H9 (cell line): Measurements from ENCODE around the gene CDHR2. TPM values are rescaled to one million over a fixed set of nuclear protein-coding genes. Genes with fewer than 3 reads are reported as not detected.

Experiments used
- DNase-seq: peaks from one replicate; pipeline ENCODE4 v3.0.0-alpha.2; 2017
- H2AFZ ChIP-seq: one replicate; pipeline ENCODE4 v1.6.1; 2013; ENCODE audit warnings: mild to moderate bottlenecking, low read length, control low read depth, moderate library complexity
- H2AK5ac ChIP-seq: 2 replicates; pipeline ENCODE4 v1.6.1; 2013; ENCODE audit warnings: low read length, control low read depth, mixed read lengths; ENCODE audit not compliant: insufficient read length
- H2BK120ac ChIP-seq: one replicate; pipeline ENCODE4 v1.6.1; 2013; ENCODE audit warnings: low read depth, mild to moderate bottlenecking, low read length, control low read depth, inconsistent platforms; ENCODE audit not compliant: poor library complexity, severe bottlenecking
- H2BK12ac ChIP-seq: 2 replicates; pipeline ENCODE4 v1.6.1; 2013; ENCODE audit warnings: low read length, control low read depth, mixed read lengths, low read depth; ENCODE audit not compliant: insufficient read length
- H2BK15ac ChIP-seq: 2 replicates; pipeline ENCODE4 v1.6.1; 2013; ENCODE audit warnings: low read depth, low read length, control low read depth
- H2BK20ac ChIP-seq: one replicate; pipeline ENCODE4 v1.6.1; 2013; ENCODE audit warnings: low read depth, mild to moderate bottlenecking, low read length, control low read depth, inconsistent platforms; ENCODE audit not compliant: poor library complexity, severe bottlenecking
- H2BK5ac ChIP-seq: 2 replicates; pipeline ENCODE4 v1.6.1; 2013; ENCODE audit warnings: low read length, control low read depth, mixed read lengths; ENCODE audit not compliant: insufficient read length
- H3K14ac ChIP-seq: 2 replicates; pipeline ENCODE4 v1.6.1; 2013; ENCODE audit warnings: low read length, control low read depth; ENCODE audit not compliant: insufficient read depth
- H3K18ac ChIP-seq: 2 replicates; pipeline ENCODE4 v1.6.1; 2013; ENCODE audit warnings: low read depth, mild to moderate bottlenecking, mixed read lengths, low read length, control low read depth; ENCODE audit not compliant: insufficient read length
- H3K23ac ChIP-seq: 2 replicates; pipeline ENCODE4 v1.6.1; 2013; ENCODE audit warnings: low read length, control low read depth, mixed read lengths, low read depth; ENCODE audit not compliant: insufficient read length
- H3K23me2 ChIP-seq: 2 replicates; pipeline ENCODE4 v1.6.1; 2013; ENCODE audit warnings: low read depth, mild to moderate bottlenecking, mixed read lengths, low read length, control low read depth; ENCODE audit not compliant: insufficient read length, poor library complexity, severe bottlenecking
- H3K27ac ChIP-seq: 2 replicates; pipeline ENCODE4 v1.5.1; 2013; ENCODE audit warnings: low read length, control low read depth, mixed read lengths, low read depth; ENCODE audit not compliant: insufficient read length
- H3K27me3 ChIP-seq: 2 replicates; pipeline ENCODE4 v1.6.1; 2013; ENCODE audit warnings: low read length, control low read depth, inconsistent platforms; ENCODE audit not compliant: insufficient read depth
- H3K4ac ChIP-seq: 2 replicates; pipeline ENCODE4 v1.6.1; 2013; ENCODE audit warnings: low read depth, mild to moderate bottlenecking, control low read depth, inconsistent platforms, low read length, moderate library complexity
- H3K4me1 ChIP-seq: 2 replicates; pipeline ENCODE4 v1.6.1; 2013; ENCODE audit warnings: low read length, control low read depth, inconsistent platforms; ENCODE audit not compliant: insufficient read depth
- H3K4me2 ChIP-seq: 2 replicates; pipeline ENCODE4 v1.6.1; 2013; ENCODE audit warnings: low read length, control low read depth, mixed read lengths; ENCODE audit not compliant: insufficient read length, insufficient read depth
- H3K56ac ChIP-seq: 2 replicates; pipeline ENCODE4 v1.6.1; 2013; ENCODE audit warnings: low read depth, mild to moderate bottlenecking, mixed read lengths, low read length, control low read depth; ENCODE audit not compliant: insufficient read length
- H3K79me1 ChIP-seq: 2 replicates; pipeline ENCODE4 v1.6.1; 2013; ENCODE audit warnings: low read depth, mild to moderate bottlenecking, moderate library complexity, low read length, control low read depth, inconsistent platforms; ENCODE audit not compliant: insufficient read depth, poor library complexity, severe bottlenecking
- H3K79me2 ChIP-seq: 2 replicates; pipeline ENCODE4 v1.6.1; 2013; ENCODE audit warnings: low read length, control low read depth, inconsistent platforms; ENCODE audit not compliant: insufficient read depth
- H3K9ac ChIP-seq: 2 replicates; pipeline ENCODE4 v1.6.1; 2013; ENCODE audit warnings: low read length, control low read depth, mixed read lengths; ENCODE audit not compliant: insufficient read length; ENCODE audit errors: extremely low read depth
- H3K9me3 ChIP-seq: one replicate; pipeline ENCODE4 v1.6.1; 2013; ENCODE audit warnings: low read depth, low read length, inconsistent platforms; ENCODE audit not compliant: control insufficient read depth
- H3T11ph ChIP-seq: one replicate; pipeline ENCODE4 v1.6.1; 2013; ENCODE audit warnings: mild to moderate bottlenecking, low read length, control low read depth, inconsistent platforms
- H4K20me1 ChIP-seq: one replicate; pipeline ENCODE4 v1.6.1; 2013; ENCODE audit not compliant: control insufficient read depth, insufficient read length, insufficient read depth
- H4K5ac ChIP-seq: 2 replicates; pipeline ENCODE4 v1.6.1; 2013; ENCODE audit warnings: low read depth, mild to moderate bottlenecking, mixed read lengths, low read length, control low read depth; ENCODE audit not compliant: insufficient read length
- H4K8ac ChIP-seq: replicated peaks from 2 replicates; pipeline ENCODE4 v1.6.1; 2013; ENCODE audit warnings: low read length, control low read depth, mixed read lengths, low read depth; ENCODE audit not compliant: insufficient read length
- H4K91ac ChIP-seq: 2 replicates; pipeline ENCODE4 v1.6.1; 2013; ENCODE audit warnings: low read depth, mild to moderate bottlenecking, moderate library complexity, mixed read lengths, low read length, control low read depth; ENCODE audit not compliant: insufficient read length
- H3K27ac Mint-ChIP-seq, 3 experiments: 2 replicates in 2 of 3; 3 replicates in 1 of 3; pipeline ENCODE4 v1.8.0; 2020 to 2021; ENCODE audit warnings: mixed read lengths in 3 of 3, mild to moderate bottlenecking in 1 of 3, moderate library complexity in 1 of 3
- H3K27me3 Mint-ChIP-seq: 2 replicates; pipeline ENCODE4 v1.8.0; 2021; ENCODE audit warnings: low read depth, mild to moderate bottlenecking, moderate library complexity, mixed read lengths
- H3K36me3 Mint-ChIP-seq, 3 experiments: 2 replicates in 2 of 3; 3 replicates in 1 of 3; pipeline ENCODE4 v1.8.0; 2020 to 2021; ENCODE audit warnings: low read depth in 3 of 3, mixed read lengths in 3 of 3; ENCODE audit not compliant: insufficient read depth in 1 of 3
- H3K4me1 Mint-ChIP-seq, 2 experiments: 2 replicates each; pipeline ENCODE4 v1.8.0; 2020; ENCODE audit warnings: mixed read lengths in 2 of 2
- H3K4me3 Mint-ChIP-seq, 2 experiments: 2 replicates in 1 of 2; 3 replicates in 1 of 2; pipeline ENCODE4 v1.8.0; 2020 to 2021; ENCODE audit warnings: mild to moderate bottlenecking in 2 of 2, mixed read lengths in 2 of 2, moderate library complexity in 1 of 2
- H3K9me3 Mint-ChIP-seq, 2 experiments: 2 replicates in 1 of 2; 3 replicates in 1 of 2; pipeline ENCODE4 v1.8.0; 2020; ENCODE audit warnings: mild to moderate bottlenecking in 2 of 2, mixed read lengths in 2 of 2, moderate library complexity in 1 of 2
- CTCF ChIP-seq: fragments of 200-600 bp; sonication (generic); conservative IDR thresholded peaks from 3 replicates; pipeline ENCODE4 v1.8.0; 2021; ENCODE audit warnings: antibody characterized with exemption, mild to moderate bottlenecking
- WGBS: extraction: QIAGEN DNeasy Blood & Tissue Kit; methylation state at CpG from one replicate; pipeline ENCODE4 v1.1.7; 2013; ENCODE audit warnings: missing lambda C conversion rate, low lambda C conversion rate, mixed read lengths; ENCODE audit not compliant: insufficient read length; ENCODE audit errors: extremely low coverage; 5-methylcytosine and 5-hydroxymethylcytosine counted together
- total RNA-seq: library from RNA; stranded (reverse); gene quantifications from 2 replicates; pipeline ENCODE4 v1.2.1, GENCODE V29; 2021

CDHR2 gene
- total RNA-seq, 1 experiment from 2014 or later: 0.90 TPM

- no peaks in the 10 kb centered on the region for H3K27me3 ChIP-seq
- no peak overlapping the region for H3K4me2 ChIP-seq
- H4K91ac ChIP-seq: no peak overlapping the region
- Mint-ChIP-seq H3K4me3 (no peak overlapping the region), H3K4me1 (peaks cover 7 to 12% of the 10 kb centered on the region in 2 experiments), H3K27me3 (peaks cover 27% of the 10 kb centered on the region), H3K9me3 (peaks cover 2 to 3% of the 10 kb centered on the region in 2 experiments; a peak in 2 of 5 replicates), H3K27ac (no peak overlapping the region), H3K36me3 (peaks cover 0 to 3% (median 0%) of the 10 kb centered on the region in 3 experiments; a peak in 1 of 7 replicates)
- no peaks in the 10 kb centered on the region for H3K23me2 ChIP-seq
- no peak overlapping the region for H2BK15ac ChIP-seq
- TF ChIP-seq CTCF: no peak
- no peak overlapping the region for H2AK5ac ChIP-seq
- no peaks in the 10 kb centered on the region for H3K4me1 ChIP-seq
- no peak overlapping the region for H2BK20ac ChIP-seq
- H3K9ac ChIP-seq: no peak overlapping the region
- H2BK12ac ChIP-seq: no peak overlapping the region
- H2BK5ac ChIP-seq: no peak overlapping the region
- no peaks in the 10 kb centered on the region for H4K20me1 ChIP-seq
- H3K14ac ChIP-seq: peak overlapping the region; percentile 16; the same call in 1 of the 2 replicates
- no peak overlapping the region for H4K8ac ChIP-seq
- H3K23ac ChIP-seq: no peak overlapping the region
- H2BK120ac ChIP-seq: no peak overlapping the region
- no peak overlapping the region for H3K27ac ChIP-seq
- no peaks in the 10 kb centered on the region for H3K79me1 ChIP-seq
- H3K18ac ChIP-seq: no peak overlapping the region
- no peak overlapping the region for H2AFZ ChIP-seq
- no peak overlapping the region for H3K56ac ChIP-seq
- H3K79me2 ChIP-seq: no peaks in the 10 kb centered on the region
- DNase-seq: no peak
- no peak overlapping the region for H3T11ph ChIP-seq
- no CpG with 5 or more reads among the region's 18 CpGs for WGBS
- no peak overlapping the region for H3K4ac ChIP-seq
- H3K9me3 ChIP-seq: no peaks in the 10 kb centered on the region
- no peak overlapping the region for H4K5ac ChIP-seq
Measured at GRCh38 chr5:176568657-176569056, 19.5 kb downstream of the CDHR2 start.
